ENCODE measurements around the gene PRR23E.

PRR23E gene

DNA sequence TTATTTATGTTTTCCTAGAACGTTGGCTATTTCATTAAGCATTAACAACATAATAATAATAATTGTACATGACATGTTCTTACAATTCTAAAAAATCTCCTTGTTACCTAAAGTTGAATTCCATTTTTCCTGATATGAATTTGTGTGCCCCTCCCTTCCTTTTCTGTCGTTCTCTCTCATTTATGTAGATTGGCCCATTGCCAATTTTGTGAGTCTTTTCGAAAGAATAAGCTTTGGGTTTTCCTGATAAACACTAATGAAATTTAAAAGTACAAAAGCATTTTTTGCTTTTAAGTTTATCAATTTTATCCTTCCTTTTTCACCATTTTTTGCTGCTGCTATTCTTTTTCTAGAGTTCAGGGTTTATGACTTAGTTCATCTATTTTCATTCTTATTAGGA, 44.9 kb downstream of the PRR23E start:
- H3K27ac ChIP-seq: no peak overlapping the region
- no peaks in the 10 kb centered on the region for H3K36me3 ChIP-seq
- no peaks in the 10 kb centered on the region; the same call in 1 of the 2 replicates for H4K20me1 ChIP-seq
- no peak overlapping the region for H3K4me3 ChIP-seq
- no peak for TF ChIP-seq Cebpa-rat (IDR thresholded peaks at IDR 0.05)
- H3K27me3 ChIP-seq: no peaks in the 10 kb centered on the region
- H3K4me2 ChIP-seq: no peak overlapping the region
- H3K9ac ChIP-seq: no peak overlapping the region
- no peaks in the 10 kb centered on the region for H3K4me1 ChIP-seq
- H3K9me3 ChIP-seq: peaks cover 5% of the 10 kb centered on the region; the same call in 1 of the 2 replicates

- Histone ChIP-seq H4K20me1 (no peaks in the 10 kb centered on the region), H3K27ac (no peak overlapping the region), H3K4me3 (no peak overlapping the region), H3K27me3 (no peaks in the 10 kb centered on the region), H3K9ac (no peak overlapping the region), H3K36me3 (no peaks in the 10 kb centered on the region), H3K4me2 (no peak overlapping the region), H3K9me3 (peaks cover 5% of the 10 kb centered on the region; the same call in 1 of the 2 replicates), H3K4me1 (no peaks in the 10 kb centered on the region)
- TF ChIP-seq Cebpa-rat (IDR thresholded peaks at IDR 0.05): no peak
Observed at GRCh38 chr3:127238602-127239001, 45.7 kb downstream of the PRR23E start.

GRCh38 chr3:127247292-127247691, 54.4 kb downstream of the PRR23E start:
- Histone ChIP-seq H3K4me1 (no peaks in the 10 kb centered on the region), H3K27ac (no peak overlapping the region), H3K27me3 (no peaks in the 10 kb centered on the region), H3K4me2 (no peak overlapping the region), H3K36me3 (no peaks in the 10 kb centered on the region; the same call in 1 of the 2 replicates), H3K4me3 (no peak overlapping the region), H3K9ac (no peak overlapping the region), H3K9me3 (peaks cover 59% of the 10 kb centered on the region), H4K20me1 (no peaks in the 10 kb centered on the region)
- TF ChIP-seq Cebpa-rat (IDR thresholded peaks at IDR 0.05): no peak

Measured in BLaER1 (cell line).